Lung (tissue), 13 donors: Measurements from ENCODE around the gene SMTNL1. TPM values are rescaled to one million over a fixed set of nuclear protein-coding genes. Genes with fewer than 3 reads are reported as not detected.
A peak's percentile ranks its signal among the peaks of the same experiment; 100 is the strongest.

ENCODE experiments used
- ATAC-seq: fragments of 200-7000 bp; cut with Tn5 transposase; one replicate; pipeline ENCODE4 v1.9.1; 2020; ENCODE audit warnings: moderate number of reproducible peaks; ENCODE audit not compliant: insufficient read depth, low FRiP score
- DNase-seq, 3 donors: peaks; one replicate each; pipeline ENCODE4 v3.0.0-alpha.2; 2013 to 2017
- H3K27ac ChIP-seq, 2 donors: one replicate each; pipeline ENCODE4 v1.5.1; 2013; ENCODE audit warnings: mild to moderate bottlenecking in 2 of 2, moderate library complexity in 2 of 2, control low read depth in 1 of 2, inconsistent platforms in 1 of 2, low read depth in 1 of 2, low read length in 1 of 2
- H3K27me3 ChIP-seq, 3 donors: one replicate each; pipeline ENCODE4 v1.5.1; 2013; ENCODE audit warnings: low read length in 2 of 3; ENCODE audit not compliant: control insufficient read depth in 3 of 3, insufficient read depth in 3 of 3
- H3K36me3 ChIP-seq, 4 donors: one replicate each; pipeline ENCODE4 v1.5.1; 2013; ENCODE audit warnings: low read length in 4 of 4, mild to moderate bottlenecking in 1 of 4, moderate library complexity in 1 of 4; ENCODE audit not compliant: control insufficient read depth in 4 of 4, insufficient read depth in 4 of 4
- H3K4me1 ChIP-seq, 5 donors: one replicate each; pipeline ENCODE4 v1.5.1; 2013; ENCODE audit warnings: low read length in 5 of 5, mild to moderate bottlenecking in 2 of 5, moderate library complexity in 1 of 5; ENCODE audit not compliant: control insufficient read depth in 5 of 5, insufficient read depth in 5 of 5
- H3K4me3 ChIP-seq: one replicate; pipeline ENCODE4 v1.5.1; 2013; ENCODE audit warnings: mild to moderate bottlenecking, control low read depth, moderate library complexity
- H3K9ac ChIP-seq, 2 donors: one replicate each; pipeline ENCODE4 v1.5.1; 2013; ENCODE audit warnings: low read length in 2 of 2, control low read depth in 1 of 2; ENCODE audit not compliant: insufficient read depth in 1 of 2
- H3K9me3 ChIP-seq, 4 donors: one replicate each; pipeline ENCODE4 v1.5.1; 2013; ENCODE audit warnings: low read length in 3 of 4, mild to moderate bottlenecking in 1 of 4, moderate library complexity in 1 of 4; ENCODE audit not compliant: control insufficient read depth in 4 of 4, insufficient read depth in 3 of 4
- CTCF ChIP-seq: IDR thresholded peaks from 2 replicates; pipeline ENCODE4 v1.5.1; 2012; ENCODE audit warnings: mild to moderate bottlenecking; ENCODE audit errors: control extremely low read depth, extremely low read depth
- WGBS, 2 donors: extraction: QIAGEN DNeasy Blood & Tissue Kit; methylation state at CpG; one replicate each; pipeline ENCODE4 v1.1.7; 2013; 5-methylcytosine and 5-hydroxymethylcytosine counted together
- polyA plus RNA-seq, 2 donors: library from polyadenylated mRNA; stranded (reverse); fragments of 200-250 nt; gene quantifications; one replicate each; pipeline ENCODE4 v1.2.1, GENCODE V29; 2013
- small RNA-seq: library from RNA; depleted of rRNA; stranded (forward); fragments of <200 nt; gene quantifications from one replicate; pipeline ENCODE3, GENCODE V24; 2014; ENCODE audit warnings: low replicate concordance
- total RNA-seq, 2 donors: library from RNA; depleted of rRNA in 1 of 2; stranded (reverse); fragments of >200 nt in 1 of 2; gene quantifications; one replicate each; pipeline ENCODE4 v1.2.1, GENCODE V29; 2014 to 2021
- donor health status: control.
- donor health status: control.
- donor health status: Bipolar disorder and iron deficiency.
- donor health status: healthy.
- donor health status: DM: yes; HTN: yes; CAD: no.

The SMTNL1 gene
- total and polyA plus RNA-seq, 4 donors: not detected

- Histone ChIP-seq H3K27ac (peak overlapping the region; percentile 34 to 94), H3K4me3 (peak overlapping the region; percentile 62), H3K9ac (peak overlapping the region; percentile 63 to 93), H3K36me3 (peaks cover 0 to 7% (median 0%) of the 10 kb centered on the region in 4 donors), H3K4me1 (peaks cover 4 to 18% (median 11%) of the 10 kb centered on the region in 5 donors), H3K9me3 (no peaks in the 10 kb centered on the region), H3K27me3 (no peaks in the 10 kb centered on the region)
- ATAC-seq: no peak
- TF ChIP-seq CTCF: no peak
- WGBS, 2 donors: 52 to 70% methylated on average over 5 of the region's 5 CpGs
- DNase-seq: peak in 2 of 3 donors; percentile 44 to 70
Observed at GRCh38 chr11:57598831-57599155, 61.4 kb downstream of the SMTNL1 start.

DNA sequence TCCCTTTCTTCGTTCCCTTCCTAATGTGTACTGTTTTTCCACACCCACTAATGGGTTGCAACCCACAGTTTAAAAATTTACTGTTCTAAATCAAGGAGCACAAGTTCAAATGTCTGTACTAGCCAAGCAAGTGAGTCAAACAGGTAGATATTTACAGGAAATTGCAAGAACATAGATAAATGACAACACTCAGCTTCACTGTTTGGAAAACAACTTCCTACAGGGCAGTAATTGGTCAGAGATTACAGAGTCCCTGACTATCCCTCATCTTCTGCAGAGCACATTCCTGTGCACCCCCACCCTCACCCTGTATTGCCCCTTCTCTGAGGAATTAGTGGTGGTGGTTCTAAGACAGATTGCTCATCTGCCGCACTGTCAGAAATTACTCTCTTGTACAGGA lies 62.0 kb downstream of the SMTNL1 start:
- TF ChIP-seq CTCF: no peak
- no peak overlapping the region for H3K4me3 ChIP-seq
- peak overlapping the region in 1 of 2 donors; percentile 94 for H3K27ac ChIP-seq
- DNase-seq (peak in 1 of 3 donors; percentile 44), ATAC-seq (no peak)
- H3K36me3 ChIP-seq: peaks cover 0 to 8% (median 0%) of the 10 kb centered on the region in 4 donors
- WGBS, 2 donors: 22 to 52% methylated on average over 2 of the region's 2 CpGs
- no peaks in the 10 kb centered on the region for H3K9me3 ChIP-seq
- H3K4me1 ChIP-seq: peaks cover 4 to 22% (median 11%) of the 10 kb centered on the region in 5 donors
- no peaks in the 10 kb centered on the region for H3K27me3 ChIP-seq
- H3K9ac ChIP-seq: peak overlapping the region in 1 of 2 donors; percentile 93

Small RNA genes lying within 50 kb of the gene (small RNA-seq; reads per million reads assigned to genes)
- gene RN7SL605P: not detected

Other genes with a start within 250 kb of the SMTNL1 start
- 100 to 1,000 TPM; 107 to 220 TPM for gene TNKS1BP1, start 212.6 kb upstream of the SMTNL1 start, total RNA-seq
- 100 to 1,000 TPM in 1 of 2 donors, 10 to 100 TPM in 1; 87.0 to 171 TPM for gene TNKS1BP1, start 212.6 kb upstream of the SMTNL1 start, polyA plus RNA-seq
- 10 to 100 TPM; 54.7 to 76.9 TPM for gene SSRP1, start 201.7 kb upstream of the SMTNL1 start, total RNA-seq
- gene SSRP1, start 201.7 kb upstream of the SMTNL1 start, polyA plus RNA-seq: 10 to 100 TPM; 37.1 to 74.4 TPM
- under 1 TPM in 1 of 2 donors, not detected in 1; 0.11 TPM for gene P2RX3, start 199.2 kb upstream of the SMTNL1 start, total RNA-seq
- not detected for gene P2RX3, start 199.2 kb upstream of the SMTNL1 start, polyA plus RNA-seq
- 1 to 10 TPM in 1 of 2 donors, not detected in 1; 1.4 TPM for gene PRG3, start 156.4 kb upstream of the SMTNL1 start, total RNA-seq
- gene PRG3, start 156.4 kb upstream of the SMTNL1 start, polyA plus RNA-seq: under 1 TPM in 1 of 2 donors, not detected in 1; 0.63 TPM
- under 1 TPM; 0.68 to 0.71 TPM for gene PRG2, start 146.9 kb upstream of the SMTNL1 start, total RNA-seq
- gene PRG2, start 146.9 kb upstream of the SMTNL1 start, polyA plus RNA-seq: 1 to 10 TPM in 1 of 2 donors, under 1 TPM in 1; 0.94 to 5.3 TPM
- gene SLC43A3, start 110.5 kb upstream of the SMTNL1 start, total RNA-seq: 100 to 1,000 TPM in 1 of 2 donors, 10 to 100 TPM in 1; 23.3 to 148 TPM
- gene SLC43A3, start 110.5 kb upstream of the SMTNL1 start, polyA plus RNA-seq: 100 to 1,000 TPM in 1 of 2 donors, 10 to 100 TPM in 1; 61.4 to 155 TPM
- gene RTN4RL2, start 77.1 kb upstream of the SMTNL1 start, total RNA-seq: 1 to 10 TPM in 1 of 2 donors, under 1 TPM in 1; 0.31 to 4.8 TPM
- gene RTN4RL2, start 77.1 kb upstream of the SMTNL1 start, polyA plus RNA-seq: 1 to 10 TPM; 1.5 to 1.8 TPM
- gene SLC43A1, start 21.9 kb upstream of the SMTNL1 start, total RNA-seq: 10 to 100 TPM; 18.5 to 18.7 TPM
- 10 to 100 TPM; 10.3 to 14.8 TPM for gene SLC43A1, start 21.9 kb upstream of the SMTNL1 start, polyA plus RNA-seq
- 10 to 100 TPM; 10.4 to 46.5 TPM for gene TIMM10, start 6.8 kb upstream of the SMTNL1 start, total RNA-seq
- 10 to 100 TPM; 45.1 to 64.7 TPM for gene TIMM10, start 6.8 kb upstream of the SMTNL1 start, polyA plus RNA-seq
- 10 to 100 TPM; 38.9 to 97.1 TPM for gene UBE2L6, start 30.1 kb downstream of the SMTNL1 start, total RNA-seq
- 100 to 1,000 TPM in 1 of 2 donors, 10 to 100 TPM in 1; 44.9 to 129 TPM for gene UBE2L6, start 30.1 kb downstream of the SMTNL1 start, polyA plus RNA-seq
- gene SERPING1, start 60.1 kb downstream of the SMTNL1 start, total RNA-seq: 100 to 1,000 TPM; 102 to 407 TPM
- 100 to 1,000 TPM; 214 to 418 TPM for gene SERPING1, start 60.1 kb downstream of the SMTNL1 start, polyA plus RNA-seq
- 1 to 10 TPM; 1.3 to 1.5 TPM for gene YPEL4, start 112.3 kb downstream of the SMTNL1 start, total RNA-seq
- 1 to 10 TPM in 1 of 2 donors, under 1 TPM in 1; 0.71 to 3.1 TPM for gene YPEL4, start 112.3 kb downstream of the SMTNL1 start, polyA plus RNA-seq
- gene CLP1, start 120.2 kb downstream of the SMTNL1 start, total RNA-seq: 10 to 100 TPM in 1 of 2 donors, 1 to 10 TPM in 1; 6.5 to 12.4 TPM
- 10 to 100 TPM in 1 of 2 donors, 1 to 10 TPM in 1; 6.9 to 16.6 TPM for gene CLP1, start 120.2 kb downstream of the SMTNL1 start, polyA plus RNA-seq
- 10 to 100 TPM; 37.5 to 63.2 TPM for gene ZDHHC5, start 130.5 kb downstream of the SMTNL1 start, total RNA-seq
- 10 to 100 TPM; 28.7 to 48.4 TPM for gene ZDHHC5, start 130.5 kb downstream of the SMTNL1 start, polyA plus RNA-seq
- gene MED19, start 174.6 kb downstream of the SMTNL1 start, total RNA-seq: 10 to 100 TPM; 12.0 to 14.9 TPM
- 10 to 100 TPM in 1 of 2 donors, 1 to 10 TPM in 1; 8.7 to 15.1 TPM for gene MED19, start 174.6 kb downstream of the SMTNL1 start, polyA plus RNA-seq
- 10 to 100 TPM; 55.1 to 71.8 TPM for gene TMX2, start 175.0 kb downstream of the SMTNL1 start, total RNA-seq
- gene TMX2, start 175.0 kb downstream of the SMTNL1 start, polyA plus RNA-seq: 10 to 100 TPM; 51.7 to 89.6 TPM
- 100 to 1,000 TPM in 1 of 2 donors, 10 to 100 TPM in 1; 77.3 to 123 TPM for gene SELENOH, start 203.9 kb downstream of the SMTNL1 start, total RNA-seq
- gene SELENOH, start 203.9 kb downstream of the SMTNL1 start, polyA plus RNA-seq: 100 to 1,000 TPM; 155 TPM
- not detected for gene BTBD18, start 214.2 kb downstream of the SMTNL1 start, total RNA-seq
- gene BTBD18, start 214.2 kb downstream of the SMTNL1 start, polyA plus RNA-seq: not detected
- gene CTNND1, start 224.2 kb downstream of the SMTNL1 start, total RNA-seq: 100 to 1,000 TPM; 197 to 423 TPM
- 10 to 100 TPM; 36.5 to 59.9 TPM for gene CTNND1, start 224.2 kb downstream of the SMTNL1 start, polyA plus RNA-seq